ENCODE results near the gene COL23A1.
"Not testable (repeated sequence)": the region's sequence is repeated elsewhere in the genome, so short reads cannot be mapped to it uniquely, and the experiment has no call there.

The COL23A1 gene

GRCh38 chr5:178505639-178506407 lies 84.4 kb downstream of the COL23A1 start:
- no peak for DNase-seq (ENCODE audit: low read depth)

- DNase-seq (ENCODE audit: low read depth): no peak
Observed at GRCh38 chr5:178504340-178504960, 85.7 kb downstream of the COL23A1 start.

- DNase-seq (ENCODE audit: low read depth): peak; percentile 12
Observed at GRCh38 chr5:178502401-178503100, 87.6 kb downstream of the COL23A1 start.

- DNase-seq (ENCODE audit: low read depth): no peak
Observed at GRCh38 chr5:178499352-178499751, 90.8 kb downstream of the COL23A1 start.

GRCh38 chr5:178496642-178497041 lies 93.6 kb downstream of the COL23A1 start:
- peak; percentile 39 for DNase-seq (ENCODE audit: low read depth)

GRCh38 chr5:178496214-178496613 lies 94.0 kb downstream of the COL23A1 start:
- DNase-seq (ENCODE audit: low read depth): peak; percentile 10

- no peak for DNase-seq (ENCODE audit: low read depth)
Observed at GRCh38 chr5:178495706-178496105, 94.5 kb downstream of the COL23A1 start.

GRCh38 chr5:178492278-178492677 lies 97.9 kb downstream of the COL23A1 start:
- no peak for DNase-seq (ENCODE audit: low read depth)

- DNase-seq (ENCODE audit: low read depth): no peak
Observed at GRCh38 chr5:178490935-178491652, 99.1 kb downstream of the COL23A1 start.

- DNase-seq (ENCODE audit: low read depth): no peak
Observed at GRCh38 chr5:178489271-178489976, 100.8 kb downstream of the COL23A1 start.

GRCh38 chr5:178488696-178489095 lies 101.5 kb downstream of the COL23A1 start:
- no peak for DNase-seq (ENCODE audit: low read depth)

GRCh38 chr5:178487911-178488600 lies 102.1 kb downstream of the COL23A1 start:
- DNase-seq (ENCODE audit: low read depth): no peak

- not testable (repeated sequence) for DNase-seq (ENCODE audit: low read depth)
Observed at GRCh38 chr5:178486878-178487512, 103.2 kb downstream of the COL23A1 start.

GRCh38 chr5:178486239-178486641 lies 104.0 kb downstream of the COL23A1 start:
- DNase-seq (ENCODE audit: low read depth): no peak

- DNase-seq (ENCODE audit: low read depth): no peak
Observed at GRCh38 chr5:178483620-178484019, 106.6 kb downstream of the COL23A1 start.

GRCh38 chr5:178479261-178479660 lies 110.9 kb downstream of the COL23A1 start:
- DNase-seq (ENCODE audit: low read depth): no peak

GRCh38 chr5:178478370-178478769 lies 111.8 kb downstream of the COL23A1 start:
- no peak for DNase-seq (ENCODE audit: low read depth)

GRCh38 chr5:178477802-178478201 lies 112.4 kb downstream of the COL23A1 start:
- no peak for DNase-seq (ENCODE audit: low read depth)

GRCh38 chr5:178476972-178477754 lies 113.0 kb downstream of the COL23A1 start:
- DNase-seq (ENCODE audit: low read depth): no peak

- DNase-seq (ENCODE audit: low read depth): no peak
Observed at GRCh38 chr5:178476531-178476930, 113.7 kb downstream of the COL23A1 start.

Measured in iris pigment epithelial cell (primary cell).